Kidney (tissue), 14 donors: ENCODE measurements around the gene CNIH3. TPM values are rescaled to one million over a fixed set of nuclear protein-coding genes. Genes with fewer than 3 reads are reported as not detected.
"Not testable (repeated sequence)": the region's sequence is repeated elsewhere in the genome, so short reads cannot be mapped to it uniquely, and the experiment has no call there.

Source experiments
- DNase-seq, 5 donors: peaks; one replicate each; pipeline ENCODE4 v3.0.0-alpha.2; 2013 to 2020
- FAIRE-seq: peaks from 2 replicates; lab custom pipeline; 2012; peaks lifted over from hg19 to GRCh38; lab: Jason Lieb, UNC
- H3K27ac ChIP-seq, 2 donors: one replicate each; pipeline ENCODE4 v1.7.0; 2013; ENCODE audit warnings: low read depth in 2 of 2, low read length in 2 of 2, inconsistent platforms in 1 of 2
- H3K27me3 ChIP-seq: one replicate; pipeline ENCODE4 v1.7.1; 2013; ENCODE audit warnings: low read length, inconsistent platforms; ENCODE audit not compliant: control insufficient read depth, insufficient read depth
- H3K36me3 ChIP-seq, 3 donors: one replicate each; pipeline versions ENCODE4 v1.7.0 to v1.7.1; 2013; ENCODE audit warnings: low read length in 3 of 3, control low read depth in 1 of 3, inconsistent platforms in 1 of 3; ENCODE audit not compliant: insufficient read depth in 3 of 3, control insufficient read depth in 2 of 3
- H3K4me1 ChIP-seq, 3 donors: one replicate each; pipeline versions ENCODE4 v1.7.0 to v1.7.1; 2013; ENCODE audit warnings: low read length in 3 of 3, inconsistent platforms in 1 of 3, low read depth in 1 of 3; ENCODE audit not compliant: control insufficient read depth in 2 of 3, insufficient read depth in 2 of 3
- H3K4me3 ChIP-seq, 3 donors: one replicate each; pipeline versions ENCODE4 v1.7.0 to v1.8.1; 2013; ENCODE audit warnings: low read length in 3 of 3, control low read depth in 1 of 3, inconsistent platforms in 1 of 3
- H3K9ac ChIP-seq, 3 donors: one replicate each; pipeline versions ENCODE4 v1.7.0 to v1.7.1; 2013; ENCODE audit warnings: low read length in 3 of 3, control low read depth in 1 of 3, inconsistent platforms in 1 of 3
- H3K9me3 ChIP-seq, 3 donors: one replicate each; pipeline versions ENCODE4 v1.7.0 to v1.7.1; 2013; ENCODE audit warnings: low read length in 3 of 3, control low read depth in 1 of 3, inconsistent platforms in 1 of 3; ENCODE audit not compliant: control insufficient read depth in 2 of 3, insufficient read depth in 1 of 3
- intact Hi-C: fragments of 100-400 bp; cut with DNase I; formaldehyde crosslinking; loops from one replicate; pipeline ENCODE4 v1.11.1; 2022
- polyA plus RNA-seq: library from polyadenylated mRNA; stranded (reverse); fragments of 350-450 nt; fragmentation: Illumina TruSeq; extraction: RNeasy Lipid Tissue Mini Kit (QIAGEN cat#74804); gene quantifications from one replicate; pipeline ENCODE4 v1.2.3, GENCODE V29; 2014; ENCODE audit warnings: low read depth, low replicate concordance; ENCODE audit not compliant: insufficient read depth
- total RNA-seq: library from RNA; stranded (reverse); fragmentation: NEBNext Ultra II Directional; extraction: Animal tissue kit (Norgen Biotek cat#: 25700); gene quantifications from one replicate; pipeline ENCODE4 v1.2.1, GENCODE V29; 2021
- TF ChIP-seq, protein P1 (sequence below): IDR thresholded peaks from 3 replicates; pipeline ENCODE4 v1.5.1; 2012; ENCODE audit warnings: mild to moderate bottlenecking, moderate library complexity, borderline replicate concordance; ENCODE audit not compliant: insufficient read depth; ENCODE audit errors: extremely low read depth
- donor health status: control.
- donor health status: control.
- donor health status: control.
- donor health status: control.
- donor health status: control.
- donor health status: DM: yes; HTN: yes; CAD: no.
- donor health status: Normal renal cell carcinoma (clear cell type).

CNIH3 gene
- total and polyA plus RNA-seq, 2 donors from 2014 or later: 4.3 to 7.6 TPM

DNA sequence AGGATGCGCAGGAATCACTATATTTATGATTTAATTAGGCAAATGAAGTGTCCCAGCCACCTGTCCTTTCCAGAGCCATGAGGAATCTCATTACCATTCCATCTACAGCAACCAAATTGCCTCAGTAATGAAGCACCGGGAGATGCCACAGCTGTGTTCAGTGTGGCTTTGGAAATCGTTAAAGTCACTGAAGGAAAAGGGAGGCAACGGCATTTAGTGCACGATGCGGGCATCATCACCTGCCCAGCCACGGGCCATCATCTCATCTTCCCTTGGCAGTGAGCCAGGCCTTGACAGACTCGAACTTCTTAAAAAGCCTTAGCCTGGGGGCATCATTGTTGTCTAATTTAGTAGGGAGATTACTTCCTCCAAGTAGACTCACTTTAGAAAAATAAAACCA lies 67.8 kb downstream of the CNIH3 start:
- Histone ChIP-seq H3K9ac (no peak overlapping the region), H3K27ac (no peak overlapping the region), H3K4me1 (no peaks in the 10 kb centered on the region), H3K9me3 (peaks cover 0 to 6% (median 0%) of the 10 kb centered on the region in 3 donors), H3K36me3 (no peaks in the 10 kb centered on the region), H3K27me3 (no peaks in the 10 kb centered on the region), H3K4me3 (no peak overlapping the region)
- DNase-seq: peak in 3 of 5 donors; percentile 65 to 82 (median 77)
- TF ChIP-seq, protein P1, sequence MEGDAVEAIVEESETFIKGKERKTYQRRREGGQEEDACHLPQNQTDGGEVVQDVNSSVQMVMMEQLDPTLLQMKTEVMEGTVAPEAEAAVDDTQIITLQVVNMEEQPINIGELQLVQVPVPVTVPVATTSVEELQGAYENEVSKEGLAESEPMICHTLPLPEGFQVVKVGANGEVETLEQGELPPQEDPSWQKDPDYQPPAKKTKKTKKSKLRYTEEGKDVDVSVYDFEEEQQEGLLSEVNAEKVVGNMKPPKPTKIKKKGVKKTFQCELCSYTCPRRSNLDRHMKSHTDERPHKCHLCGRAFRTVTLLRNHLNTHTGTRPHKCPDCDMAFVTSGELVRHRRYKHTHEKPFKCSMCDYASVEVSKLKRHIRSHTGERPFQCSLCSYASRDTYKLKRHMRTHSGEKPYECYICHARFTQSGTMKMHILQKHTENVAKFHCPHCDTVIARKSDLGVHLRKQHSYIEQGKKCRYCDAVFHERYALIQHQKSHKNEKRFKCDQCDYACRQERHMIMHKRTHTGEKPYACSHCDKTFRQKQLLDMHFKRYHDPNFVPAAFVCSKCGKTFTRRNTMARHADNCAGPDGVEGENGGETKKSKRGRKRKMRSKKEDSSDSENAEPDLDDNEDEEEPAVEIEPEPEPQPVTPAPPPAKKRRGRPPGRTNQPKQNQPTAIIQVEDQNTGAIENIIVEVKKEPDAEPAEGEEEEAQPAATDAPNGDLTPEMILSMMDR: no peak
- no peak for FAIRE-seq
- intact Hi-C loops: no loop called here

DNA sequence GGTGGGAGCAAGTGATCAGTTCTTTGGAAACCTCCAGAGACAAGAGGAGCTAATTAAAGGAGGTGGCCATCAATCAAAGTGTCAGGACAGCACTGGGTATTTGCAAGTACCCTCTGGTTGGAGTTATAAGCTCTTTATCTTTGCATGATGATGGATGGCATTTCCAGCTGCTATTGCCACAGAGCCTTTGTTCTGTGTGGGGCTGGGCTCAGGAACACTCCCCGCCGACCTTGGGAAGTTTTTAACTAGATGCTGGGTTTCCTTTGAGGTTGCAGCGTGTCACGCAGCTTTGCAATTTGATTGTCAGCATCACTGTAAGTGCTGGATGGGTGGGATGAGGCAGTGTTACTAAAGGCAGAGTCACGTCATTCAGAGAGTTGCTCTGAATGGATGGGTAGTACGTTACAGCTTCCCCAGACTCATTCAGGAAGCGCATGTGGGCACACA lies 68.9 kb downstream of the CNIH3 start:
- Histone ChIP-seq H3K27ac (no peak overlapping the region), H3K27me3 (no peaks in the 10 kb centered on the region), H3K4me1 (no peaks in the 10 kb centered on the region), H3K4me3 (no peak overlapping the region), H3K36me3 (no peaks in the 10 kb centered on the region), H3K9me3 (peaks cover 0 to 6% (median 0%) of the 10 kb centered on the region in 3 donors), H3K9ac (no peak overlapping the region)
- FAIRE-seq (no peak), DNase-seq (peak in 2 of 5 donors; percentile 55 to 61)
- intact Hi-C loops: no loop called here
- TF ChIP-seq, protein P1: no peak

DNA sequence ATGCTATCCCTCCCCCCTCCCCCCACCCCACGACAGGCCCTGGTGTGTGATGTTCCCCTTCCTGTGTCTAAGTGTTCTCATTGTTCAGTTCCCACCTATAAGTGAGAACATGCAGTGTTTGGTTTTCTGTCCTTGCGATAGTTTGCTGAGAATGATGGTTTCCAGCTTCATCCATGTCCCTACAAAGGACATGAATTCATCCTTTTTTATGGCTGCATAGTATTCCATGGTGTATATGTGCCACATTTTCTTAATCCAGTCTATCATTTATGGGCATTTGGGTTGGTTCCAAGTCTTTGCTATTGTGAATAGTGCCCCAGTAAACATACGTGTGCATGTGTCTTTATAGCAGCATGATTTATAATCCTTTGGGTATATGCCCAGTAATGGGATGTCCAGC lies 70.0 kb downstream of the CNIH3 start:
- DNase-seq, H3K27me3 ChIP-seq, intact Hi-C loops, H3K9me3 ChIP-seq, FAIRE-seq, H3K4me1 ChIP-seq, H3K4me3 ChIP-seq, H3K36me3 ChIP-seq, H3K27ac ChIP-seq, H3K9ac ChIP-seq: not testable (repeated sequence)

DNA sequence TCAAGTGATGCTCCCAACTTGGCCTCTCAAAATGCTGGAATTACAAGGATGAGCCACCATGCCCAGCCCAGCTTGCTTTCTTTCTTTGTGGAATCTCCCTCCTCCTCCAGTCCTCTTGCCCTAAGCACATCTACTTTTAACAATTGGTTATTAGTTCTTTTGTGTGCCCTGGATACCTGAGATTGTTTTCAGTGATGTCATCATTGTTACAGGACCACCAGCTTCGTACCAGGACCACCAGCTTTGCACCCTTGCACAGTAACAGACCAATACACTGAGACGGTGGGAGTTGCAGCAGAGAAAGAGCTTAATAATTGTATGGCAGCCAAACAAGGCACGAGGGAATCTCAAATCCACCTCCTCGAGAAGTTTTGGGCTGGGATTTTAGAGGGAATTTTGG lies 71.3 kb downstream of the CNIH3 start:
- Histone ChIP-seq H3K4me3 (no peak overlapping the region), H3K9me3 (peaks cover 0 to 6% (median 0%) of the 10 kb centered on the region in 3 donors), H3K9ac (no peak overlapping the region), H3K36me3 (no peaks in the 10 kb centered on the region), H3K27me3 (no peaks in the 10 kb centered on the region), H3K27ac (no peak overlapping the region), H3K4me1 (no peaks in the 10 kb centered on the region)
- TF ChIP-seq, protein P1: no peak
- intact Hi-C loops: no loop called here
- DNase-seq (no peak), FAIRE-seq (no peak)
